A673 (cell line): ENCODE data around the gene IQGAP3.

Experiments used
- CTCF ChIP-seq: fragments of 300-800, 200-600 bp; sonication (generic); conservative IDR thresholded peaks from 2 replicates; pipeline ENCODE4 v1.5.1; 2017; ENCODE audit warnings: low read depth, mild to moderate bottlenecking, antibody characterized with exemption, low read length, moderate library complexity, mixed read lengths
- EZH2 ChIP-seq: fragments of 200-600 bp; sonication (generic); IDR thresholded peaks from 2 replicates; pipeline ENCODE4 v1.6.1; 2017; ENCODE audit warnings: borderline replicate concordance, low read depth, mild to moderate bottlenecking, mixed read lengths, antibody characterized with exemption, low read length; ENCODE audit not compliant: poor library complexity, severe bottlenecking

- no peak for TF ChIP-seq CTCF
- TF ChIP-seq EZH2, result no peak
These were observed 22.7 kb upstream of the IQGAP3 start for GRCh38 chr1:156595016-156595415.
